HepG2 (cell line): ENCODE results near the gene DOLK. TPM values are rescaled to one million over a fixed set of nuclear protein-coding genes. Genes with fewer than 3 reads are reported as not detected.
A peak's percentile ranks its signal among the peaks of the same experiment; 100 is the strongest.

ENCODE experiments used
- AGO2 ChIP-seq: fragments of 200-400 bp; formaldehyde crosslinking; optimal IDR thresholded peaks from 2 replicates; pipeline ENCODE3; 2017; ENCODE audit warnings: mild to moderate bottlenecking, low read depth, low read length, moderate library complexity
- AHR ChIP-seq: IDR thresholded peaks from 2 replicates; pipeline ENCODE4 v1.6.1; 2018; ENCODE audit warnings: missing genetic modification reagents, missing compliant biosample characterization
- ARNTL ChIP-seq: sonication (generic); formaldehyde crosslinking; IDR thresholded peaks from 2 replicates; pipeline ENCODE4 v1.4.0; 2020; ENCODE audit warnings: mild to moderate bottlenecking, missing genetic modification reagents
- CC2D1A ChIP-seq: sonication (generic); formaldehyde crosslinking; IDR thresholded peaks from 2 replicates; pipeline ENCODE4 v1.8.1; 2023; ENCODE audit warnings: mild to moderate bottlenecking, missing genetic modification reagents
- CHD4 ChIP-seq: fragments of 200-600 bp; sonication (generic); IDR thresholded peaks from 2 replicates; pipeline ENCODE4 v1.7.0; 2017; ENCODE audit warnings: mild to moderate bottlenecking, low read length, borderline replicate concordance
- FOSL1 ChIP-seq: sonication (generic); formaldehyde crosslinking; IDR thresholded peaks from 2 replicates; pipeline ENCODE4 v1.9.0; 2021; ENCODE audit warnings: missing genetic modification reagents, borderline replicate concordance
- HNF4G ChIP-seq, 2 experiments: sonication (generic) in 1 of 2; formaldehyde crosslinking in 1 of 2; IDR thresholded peaks; 2 replicates each; pipeline versions ENCODE4 v1.4.0 to v1.6.1; 2011 to 2020; ENCODE audit warnings: borderline replicate concordance in 2 of 2, low read depth in 2 of 2, mild to moderate bottlenecking in 2 of 2, low read length in 1 of 2, missing genetic modification reagents in 1 of 2, moderate library complexity in 1 of 2
- HOXA3 ChIP-seq: sonication (generic); formaldehyde crosslinking; IDR thresholded peaks from 2 replicates; pipeline ENCODE4 v1.5.0; 2020; ENCODE audit warnings: missing genetic modification reagents
- MAF1 ChIP-seq: sonication (generic); formaldehyde crosslinking; IDR thresholded peaks from 2 replicates; pipeline ENCODE4 v1.5.0; 2020; ENCODE audit warnings: missing genetic modification reagents, borderline replicate concordance
- MED1 ChIP-seq: sonication (generic); formaldehyde crosslinking; IDR thresholded peaks from 2 replicates; pipeline ENCODE4 v1.4.0; 2020; ENCODE audit warnings: missing genetic modification reagents
- MEIS2 ChIP-seq: sonication (generic); formaldehyde crosslinking; IDR thresholded peaks from 2 replicates; pipeline ENCODE4 v1.9.0; 2021; ENCODE audit warnings: mild to moderate bottlenecking, missing genetic modification reagents
- MTF1 ChIP-seq: sonication (generic); formaldehyde crosslinking; IDR thresholded peaks from 2 replicates; pipeline ENCODE4 v1.5.0; 2020; ENCODE audit warnings: missing genetic modification reagents
- RBAK ChIP-seq: sonication (generic); formaldehyde crosslinking; IDR thresholded peaks from 2 replicates; pipeline ENCODE4 v1.5.1; 2020; ENCODE audit warnings: mild to moderate bottlenecking, missing genetic modification reagents
- SMARCE1 ChIP-seq: fragments of 450-650 bp; IDR thresholded peaks from 2 replicates; pipeline ENCODE4 v1.6.1; 2017; ENCODE audit warnings: borderline replicate concordance
- ZNF607 ChIP-seq: sonication (generic); formaldehyde crosslinking; IDR thresholded peaks from 2 replicates; pipeline ENCODE4 v1.5.1; 2020; ENCODE audit warnings: missing genetic modification reagents, mild to moderate bottlenecking, borderline replicate concordance
- ZNF775 ChIP-seq: sonication (generic); formaldehyde crosslinking; IDR thresholded peaks from 2 replicates; pipeline ENCODE4 v1.4.0; 2020; ENCODE audit warnings: missing genetic modification reagents, mild to moderate bottlenecking, moderate library complexity, borderline replicate concordance
- ZNF816 ChIP-seq: sonication (generic); formaldehyde crosslinking; IDR thresholded peaks from 2 replicates; pipeline ENCODE4 v1.8.0; 2022; ENCODE audit warnings: missing genetic modification reagents, mild to moderate bottlenecking, borderline replicate concordance
- ZSCAN20 ChIP-seq: sonication (generic); formaldehyde crosslinking; IDR thresholded peaks from 2 replicates; pipeline ENCODE4 v1.4.0; 2020; ENCODE audit warnings: missing genetic modification reagents, mild to moderate bottlenecking, borderline replicate concordance
- polyA plus RNA-seq, 8 experiments: library from polyadenylated mRNA; depleted of rRNA in 3 of 8; stranded (reverse) in 7 of 8; unstranded in 1 of 8; fragments of >200 nt; fragmentation: Illumina TruSeq in 4 of 8; extraction: Trizol in 4 of 8; gene quantifications; 2 replicates each; pipeline versions ENCODE4 v1.2.1 to v1.2.3, GENCODE V29; 2011 to 2016; ENCODE audit warnings: low read depth in 4 of 8, missing spikeins in 1 of 8, mixed read lengths in 1 of 8; ENCODE audit not compliant: insufficient read depth in 1 of 8
- total RNA-seq, 5 experiments: library from RNA; depleted of rRNA; stranded (reverse); fragments of >200 nt; fragmentation: Illumina TruSeq; extraction: Trizol; gene quantifications; 2 replicates each; pipeline ENCODE4 v1.2.3, GENCODE V29; 2016; ENCODE audit warnings: low read depth in 1 of 5
- TF ChIP-seq, protein P1 (sequence below): sonication (generic); formaldehyde crosslinking; IDR thresholded peaks from 2 replicates; pipeline ENCODE4 v1.4.0; 2020; ENCODE audit warnings: missing genetic modification reagents
- TF ChIP-seq, protein P2 (sequence below): sonication (generic); formaldehyde crosslinking; IDR thresholded peaks from 2 replicates; pipeline ENCODE4 v1.8.1; 2022; ENCODE audit warnings: low read depth, mild to moderate bottlenecking, missing genetic modification reagents
- TF ChIP-seq, protein P3 (sequence below): sonication (generic); formaldehyde crosslinking; IDR thresholded peaks from 2 replicates; pipeline ENCODE4 v1.5.0; 2020; ENCODE audit warnings: missing genetic modification reagents

Gene DOLK
- total and polyA plus RNA-seq, 2 of the 13 experiments (the other 11 are each of a cell fraction or from before 2014, with no cell fraction given) = 15.4 to 18.7 TPM

DNA sequence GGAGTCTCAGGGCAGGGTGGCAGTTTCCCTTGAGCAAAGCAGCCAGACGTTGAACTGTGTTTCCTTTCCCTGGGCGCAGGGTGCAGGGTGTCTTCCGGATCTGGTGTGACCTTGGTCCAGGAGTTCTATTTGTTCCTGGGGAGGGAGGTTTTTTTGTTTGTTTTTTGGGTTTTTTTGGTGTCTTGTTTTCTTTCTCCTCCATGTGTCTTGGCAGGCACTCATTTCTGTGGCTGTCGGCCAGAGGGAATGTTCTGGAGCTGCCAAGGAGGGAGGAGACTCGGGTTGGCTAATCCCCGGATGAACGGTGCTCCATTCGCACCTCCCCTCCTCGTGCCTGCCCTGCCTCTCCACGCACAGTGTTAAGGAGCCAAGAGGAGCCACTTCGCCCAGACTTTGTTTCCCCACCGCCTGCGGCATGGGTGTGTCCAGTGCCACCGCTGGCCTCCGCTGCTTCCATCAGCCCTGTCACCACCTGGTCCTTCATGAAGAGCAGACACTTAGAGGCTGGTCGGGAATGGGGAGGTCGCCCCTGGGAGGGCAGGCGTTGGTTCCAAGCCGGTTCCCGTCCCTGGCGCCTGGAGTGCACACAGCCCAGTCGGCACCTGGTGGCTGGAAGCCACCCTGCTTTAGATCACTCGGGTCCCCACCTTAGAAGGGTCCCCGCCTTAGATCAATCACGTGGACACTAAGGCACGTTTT lies 30.1 kb downstream of the DOLK start (continued):
- TF ChIP-seq HNF4G (IDR thresholded peaks at IDR 0.05; ENCODE audit: borderline replicate concordance, low read depth, low read length) (peak; percentile 43; the same call in 1 of the 2 replicates), HNF4G (CRISPR knock-in tag; IDR thresholded peaks at IDR 0.05; ENCODE audit: borderline replicate concordance, low read depth) (no peak; the same call in 1 of the 2 replicates), ZNF607 (CRISPR knock-in tag) (peak; percentile 58; the same call in 1 of the 2 replicates), MED1 (peak; percentile 94), RBAK (CRISPR knock-in tag) (no peak), FOSL1 (no peak), AHR (CRISPR knock-in tag) (no peak), MEIS2 (CRISPR knock-in tag) (no peak), ZSCAN20 (CRISPR knock-in tag) (no peak), SMARCE1 (no peak), MAF1 (CRISPR knock-in tag) (no peak), ZNF816 (CRISPR knock-in tag) (no peak), HOXA3 (CRISPR knock-in tag) (peak; percentile 84), AGO2 (no peak), MTF1 (CRISPR knock-in tag) (no peak), CHD4 (no peak), ZNF775 (no peak), ARNTL (CRISPR knock-in tag) (no peak), CC2D1A (CRISPR knock-in tag) (no peak)
- TF ChIP-seq, protein P1, sequence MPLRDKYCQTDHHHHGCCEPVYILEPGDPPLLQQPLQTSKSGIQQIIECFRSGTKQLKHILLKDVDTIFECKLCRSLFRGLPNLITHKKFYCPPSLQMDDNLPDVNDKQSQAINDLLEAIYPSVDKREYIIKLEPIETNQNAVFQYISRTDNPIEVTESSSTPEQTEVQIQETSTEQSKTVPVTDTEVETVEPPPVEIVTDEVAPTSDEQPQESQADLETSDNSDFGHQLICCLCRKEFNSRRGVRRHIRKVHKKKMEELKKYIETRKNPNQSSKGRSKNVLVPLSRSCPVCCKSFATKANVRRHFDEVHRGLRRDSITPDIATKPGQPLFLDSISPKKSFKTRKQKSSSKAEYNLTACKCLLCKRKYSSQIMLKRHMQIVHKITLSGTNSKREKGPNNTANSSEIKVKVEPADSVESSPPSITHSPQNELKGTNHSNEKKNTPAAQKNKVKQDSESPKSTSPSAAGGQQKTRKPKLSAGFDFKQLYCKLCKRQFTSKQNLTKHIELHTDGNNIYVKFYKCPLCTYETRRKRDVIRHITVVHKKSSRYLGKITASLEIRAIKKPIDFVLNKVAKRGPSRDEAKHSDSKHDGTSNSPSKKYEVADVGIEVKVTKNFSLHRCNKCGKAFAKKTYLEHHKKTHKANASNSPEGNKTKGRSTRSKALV (CRISPR knock-in tag) = 0 out of 2 replicates have a peak, but pooled peaks have one; percentile 30
- TF ChIP-seq, protein P2, sequence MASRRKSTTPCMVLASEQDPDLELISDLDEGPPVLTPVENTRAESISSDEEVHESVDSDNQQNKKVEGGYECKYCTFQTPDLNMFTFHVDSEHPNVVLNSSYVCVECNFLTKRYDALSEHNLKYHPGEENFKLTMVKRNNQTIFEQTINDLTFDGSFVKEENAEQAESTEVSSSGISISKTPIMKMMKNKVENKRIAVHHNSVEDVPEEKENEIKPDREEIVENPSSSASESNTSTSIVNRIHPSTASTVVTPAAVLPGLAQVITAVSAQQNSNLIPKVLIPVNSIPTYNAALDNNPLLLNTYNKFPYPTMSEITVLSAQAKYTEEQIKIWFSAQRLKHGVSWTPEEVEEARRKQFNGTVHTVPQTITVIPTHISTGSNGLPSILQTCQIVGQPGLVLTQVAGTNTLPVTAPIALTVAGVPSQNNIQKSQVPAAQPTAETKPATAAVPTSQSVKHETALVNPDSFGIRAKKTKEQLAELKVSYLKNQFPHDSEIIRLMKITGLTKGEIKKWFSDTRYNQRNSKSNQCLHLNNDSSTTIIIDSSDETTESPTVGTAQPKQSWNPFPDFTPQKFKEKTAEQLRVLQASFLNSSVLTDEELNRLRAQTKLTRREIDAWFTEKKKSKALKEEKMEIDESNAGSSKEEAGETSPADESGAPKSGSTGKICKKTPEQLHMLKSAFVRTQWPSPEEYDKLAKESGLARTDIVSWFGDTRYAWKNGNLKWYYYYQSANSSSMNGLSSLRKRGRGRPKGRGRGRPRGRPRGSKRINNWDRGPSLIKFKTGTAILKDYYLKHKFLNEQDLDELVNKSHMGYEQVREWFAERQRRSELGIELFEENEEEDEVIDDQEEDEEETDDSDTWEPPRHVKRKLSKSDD (CRISPR knock-in tag) = peak; percentile 76
- TF ChIP-seq, protein P3, sequence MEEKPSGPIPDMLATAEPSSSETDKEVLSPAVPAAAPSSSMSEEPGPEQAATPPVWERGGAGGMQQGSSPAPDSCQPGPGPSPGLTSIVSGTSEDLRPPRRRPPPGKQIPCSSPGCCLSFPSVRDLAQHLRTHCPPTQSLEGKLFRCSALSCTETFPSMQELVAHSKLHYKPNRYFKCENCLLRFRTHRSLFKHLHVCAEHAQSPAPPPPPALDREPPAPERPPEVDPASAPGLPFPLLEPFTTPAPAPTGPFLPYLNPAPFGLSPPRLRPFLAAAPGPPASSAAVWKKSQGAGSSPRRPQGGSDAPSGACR (CRISPR knock-in tag) = no peak
